Loucy (cell line): ENCODE data around the gene MAD1L1.

Experiments
- H2AFZ ChIP-seq: fragments of 200-600 bp; sonication (generic); 2 replicates; pipeline ENCODE4 v1.6.0; 2016; ENCODE audit warnings: antibody characterized with exemption, mild to moderate bottlenecking, low read length, moderate library complexity
- H3F3A ChIP-seq: fragments of 200-600 bp; 2 replicates; pipeline ENCODE4 v1.6.0; 2016; ENCODE audit warnings: antibody characterized with exemption, low read depth, mild to moderate bottlenecking
- H3K27me3 ChIP-seq: fragments of 200-600 bp; sonication (generic); 2 replicates; pipeline ENCODE4 v1.6.1; 2014; ENCODE audit warnings: low read length, mild to moderate bottlenecking; ENCODE audit not compliant: insufficient read depth, poor library complexity, severe bottlenecking
- H3K36me3 ChIP-seq: fragments of 200-600 bp; sonication (generic); 2 replicates; pipeline ENCODE4 v1.6.1; 2016; ENCODE audit warnings: low read length; ENCODE audit not compliant: insufficient read depth
- H3K4me1 ChIP-seq: fragments of 200-600 bp; sonication (generic); 2 replicates; pipeline ENCODE4 v1.5.1; 2014; ENCODE audit warnings: low read length, mild to moderate bottlenecking; ENCODE audit not compliant: insufficient read depth, poor library complexity, severe bottlenecking
- H3K4me2 ChIP-seq: fragments of 200-600 bp; sonication (generic); 2 replicates; pipeline ENCODE4 v1.6.0; 2014; ENCODE audit warnings: antibody characterized with exemption, low read length, low read depth, mild to moderate bottlenecking; ENCODE audit not compliant: poor library complexity, severe bottlenecking
- H3K4me3 ChIP-seq: fragments of 200-600 bp; sonication (generic); 2 replicates; pipeline ENCODE4 v1.5.1; 2014; ENCODE audit warnings: low read length, mild to moderate bottlenecking, mixed read lengths; ENCODE audit not compliant: poor library complexity, severe bottlenecking
- H3K79me2 ChIP-seq: fragments of 200-600 bp; sonication (generic); 2 replicates; pipeline ENCODE4 v1.6.1; 2014; ENCODE audit warnings: low read length; ENCODE audit not compliant: insufficient read depth
- H3K9ac ChIP-seq: fragments of 200-600 bp; sonication (generic); 2 replicates; pipeline ENCODE4 v1.6.0; 2014; ENCODE audit warnings: mild to moderate bottlenecking, low read depth, low read length, moderate library complexity; ENCODE audit not compliant: poor library complexity, severe bottlenecking
- H3K9me2 ChIP-seq: fragments of 200-600 bp; sonication (generic); replicated peaks from 2 replicates; pipeline ENCODE4 v1.6.1; 2016; ENCODE audit warnings: low read depth, low read length, mixed read lengths
- H3K9me3 ChIP-seq: fragments of 200-600 bp; sonication (generic); 2 replicates; pipeline ENCODE4 v1.6.1; 2014; ENCODE audit warnings: mild to moderate bottlenecking, antibody characterized with exemption, low read length, low read depth; ENCODE audit not compliant: insufficient read depth
- H4K20me1 ChIP-seq: fragments of 200-600 bp; sonication (generic); 2 replicates; pipeline ENCODE4 v1.6.0; 2014; ENCODE audit warnings: antibody characterized with exemption, low read length, mild to moderate bottlenecking; ENCODE audit not compliant: insufficient read depth, poor library complexity, severe bottlenecking
- CTCF ChIP-seq: fragments of 200-600 bp; sonication (generic); conservative IDR thresholded peaks from 2 replicates; pipeline ENCODE4 v1.5.1; 2014; ENCODE audit warnings: mild to moderate bottlenecking, antibody characterized with exemption, low read length
- EZH2phosphoT487 ChIP-seq: fragments of 200-600 bp; IDR thresholded peaks from 2 replicates; pipeline ENCODE4 v1.6.1; 2018; ENCODE audit warnings: antibody characterized with exemption, mild to moderate bottlenecking, moderate library complexity, borderline replicate concordance

Gene MAD1L1

GRCh38 chr7:1975581-1975980 lies 257.2 kb downstream of the MAD1L1 start:
- Histone ChIP-seq H3K4me3 (no peak overlapping the region), H3K9me2 (no peaks in the 10 kb centered on the region), H3K36me3 (peaks cover 23% of the 10 kb centered on the region; the same call in 1 of the 2 replicates), H3K9me3 (no peaks in the 10 kb centered on the region), H3K4me2 (no peak overlapping the region), H3F3A (no peaks in the 10 kb centered on the region), H3K4me1 (peaks cover 3% of the 10 kb centered on the region), H4K20me1 (no peaks in the 10 kb centered on the region), H3K27me3 (no peaks in the 10 kb centered on the region), H3K79me2 (no peaks in the 10 kb centered on the region), H3K9ac (no peak overlapping the region), H2AFZ (no peak overlapping the region)
- no peak for TF ChIP-seq CTCF

DNA sequence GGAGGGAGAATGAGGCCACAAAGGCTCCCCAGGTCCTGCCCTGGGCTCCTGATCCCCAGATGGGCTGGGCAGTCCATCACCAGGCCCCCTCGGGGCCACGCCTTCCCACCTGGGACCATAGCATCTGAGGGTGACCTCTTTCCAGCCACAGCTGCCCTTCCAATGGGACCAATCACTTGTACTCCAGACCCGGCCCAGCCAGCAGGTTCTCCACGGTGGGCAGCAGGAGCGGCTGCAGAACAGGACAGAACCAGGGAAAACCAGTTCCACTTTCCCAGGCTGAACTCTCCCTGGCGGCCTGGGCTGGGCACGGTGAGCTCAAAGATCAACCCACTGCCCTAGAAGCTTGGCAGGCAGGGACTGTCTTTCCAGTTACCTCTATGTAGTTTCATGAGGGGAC lies 257.6 kb downstream of the MAD1L1 start:
- H3F3A ChIP-seq: no peaks in the 10 kb centered on the region
- H3K9ac ChIP-seq: no peak overlapping the region
- H3K9me3 ChIP-seq: no peaks in the 10 kb centered on the region
- H3K4me1 ChIP-seq: peaks cover 3% of the 10 kb centered on the region
- no peak overlapping the region for H2AFZ ChIP-seq
- H3K36me3 ChIP-seq: peaks cover 19% of the 10 kb centered on the region; the same call in 1 of the 2 replicates
- TF ChIP-seq EZH2phosphoT487: no peak
- no peak for TF ChIP-seq CTCF
- no peaks in the 10 kb centered on the region for H3K27me3 ChIP-seq
- H3K79me2 ChIP-seq: no peaks in the 10 kb centered on the region
- H3K9me2 ChIP-seq: no peaks in the 10 kb centered on the region
- H4K20me1 ChIP-seq: no peaks in the 10 kb centered on the region
- no peak overlapping the region for H3K4me3 ChIP-seq
- no peak overlapping the region for H3K4me2 ChIP-seq

DNA sequence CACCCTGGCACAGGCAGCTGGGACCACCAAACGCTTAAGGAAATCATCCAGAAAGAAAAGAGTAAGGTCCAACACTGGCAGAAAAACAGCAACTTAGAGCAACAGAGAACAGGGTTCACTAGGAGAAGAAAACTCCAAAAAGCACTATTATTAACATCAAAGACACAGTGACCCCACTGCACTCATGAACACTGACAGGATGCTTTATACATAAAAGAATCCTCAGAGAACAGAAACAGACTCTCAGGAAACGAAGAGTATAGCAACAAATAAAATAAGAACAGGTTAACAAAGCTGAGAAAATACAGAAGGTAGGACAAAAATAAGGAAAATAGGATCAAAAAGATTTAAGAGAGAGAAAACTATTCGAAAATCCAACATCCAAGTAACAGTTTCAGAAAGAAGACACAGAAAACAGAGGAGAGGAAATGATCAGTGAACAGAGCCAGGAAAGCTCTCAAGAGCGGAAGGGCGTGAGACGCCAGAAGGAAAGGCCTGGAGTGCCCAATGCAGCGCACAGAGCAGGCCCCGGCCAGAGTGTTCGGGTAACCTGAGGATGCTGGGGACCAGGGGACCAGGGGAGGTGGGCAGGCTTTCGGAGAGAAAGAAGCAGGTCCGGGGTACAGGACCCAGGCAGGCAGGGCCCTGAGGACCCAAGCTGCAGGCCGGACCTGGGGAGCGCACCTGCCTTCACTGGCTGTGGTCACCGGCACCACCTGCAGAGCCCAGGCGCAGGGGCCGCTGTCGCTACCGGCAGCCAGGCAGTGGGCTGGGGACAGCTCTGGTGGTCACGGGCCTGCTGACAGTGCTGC lies 258.2 kb downstream of the MAD1L1 start:
- no peaks in the 10 kb centered on the region for H3K9me2 ChIP-seq
- no peaks in the 10 kb centered on the region for H3K27me3 ChIP-seq
- peaks cover 12% of the 10 kb centered on the region; the same call in 1 of the 2 replicates for H3K36me3 ChIP-seq
- no peak overlapping the region for H2AFZ ChIP-seq
- H3K4me1 ChIP-seq: peaks cover 3% of the 10 kb centered on the region
- H3K9ac ChIP-seq: no peak overlapping the region
- no peaks in the 10 kb centered on the region for H3K9me3 ChIP-seq
- no peaks in the 10 kb centered on the region for H3F3A ChIP-seq
- H3K4me3 ChIP-seq: no peak overlapping the region
- no peak for TF ChIP-seq EZH2phosphoT487
- TF ChIP-seq CTCF: no peak
- no peak overlapping the region for H3K4me2 ChIP-seq
- no peaks in the 10 kb centered on the region for H3K79me2 ChIP-seq
- H4K20me1 ChIP-seq: no peaks in the 10 kb centered on the region
